Neural progenitor cell (in vitro differentiated cells): ENCODE results near the gene NOXO1. TPM values are rescaled to one million over a fixed set of nuclear protein-coding genes. Genes with fewer than 3 reads are reported as not detected.

Experiments used
- DNase-seq: peaks from one replicate; pipeline ENCODE4 v3.0.0-alpha.2; 2016; ENCODE audit warnings: low spot score
- H2AFZ ChIP-seq: fragments of 200-600 bp; sonication (generic); replicated peaks from 2 replicates; pipeline ENCODE4 v1.6.1; 2016; ENCODE audit warnings: antibody characterized with exemption
- H3F3A ChIP-seq: fragments of 200-600 bp; sonication (generic); 2 replicates; pipeline ENCODE4 v1.6.1; 2016; ENCODE audit warnings: antibody characterized with exemption, low read depth
- H3K27ac ChIP-seq: fragments of 200-600 bp; sonication (generic); 2 replicates; pipeline ENCODE4 v1.5.1; 2016; ENCODE audit warnings: mild to moderate bottlenecking
- H3K27me3 ChIP-seq: fragments of 200-600 bp; sonication (generic); 2 replicates; pipeline ENCODE4 v1.6.1; 2016; ENCODE audit warnings: mild to moderate bottlenecking, moderate library complexity
- H3K36me3 ChIP-seq: fragments of 200-600 bp; sonication (generic); 2 replicates; pipeline ENCODE4 v1.5.1; 2016
- H3K4me1 ChIP-seq: fragments of 200-600 bp; sonication (generic); 2 replicates; pipeline ENCODE4 v1.6.1; 2016; ENCODE audit warnings: mixed run types
- H3K4me2 ChIP-seq: fragments of 200-600 bp; sonication (generic); 2 replicates; pipeline ENCODE4 v1.6.1; 2016
- H3K4me3 ChIP-seq: fragments of 200-600 bp; sonication (generic); 2 replicates; pipeline ENCODE4 v1.5.1; 2016
- H3K79me2 ChIP-seq: fragments of 200-600 bp; sonication (generic); 2 replicates; pipeline ENCODE4 v1.6.1; 2016; ENCODE audit warnings: low read depth
- H3K9ac ChIP-seq: fragments of 200-600 bp; sonication (generic); 2 replicates; pipeline ENCODE4 v1.6.1; 2016
- H3K9me3 ChIP-seq: fragments of 200-600 bp; sonication (generic); 2 replicates; pipeline ENCODE4 v1.5.1; 2016; ENCODE audit warnings: low read depth
- H4K20me1 ChIP-seq: fragments of 200-600 bp; sonication (generic); 2 replicates; pipeline ENCODE4 v1.6.1; 2016; ENCODE audit warnings: low read depth
- H3K27ac Mint-ChIP-seq: 3 replicates; pipeline ENCODE4 v1.8.0; 2021; ENCODE audit warnings: mixed read lengths
- H3K27me3 Mint-ChIP-seq: 2 replicates; pipeline ENCODE4 v1.8.0; 2022; ENCODE audit warnings: low read depth, mild to moderate bottlenecking, inconsistent platforms, moderate library complexity, mixed read lengths; ENCODE audit not compliant: insufficient read depth
- H3K36me3 Mint-ChIP-seq: 3 replicates; pipeline ENCODE4 v1.8.0; 2021; ENCODE audit warnings: mixed read lengths
- H3K4me1 Mint-ChIP-seq: 3 replicates; pipeline ENCODE4 v1.8.0; 2021; ENCODE audit warnings: mixed read lengths
- H3K4me3 Mint-ChIP-seq: 3 replicates; pipeline ENCODE4 v1.8.0; 2021; ENCODE audit warnings: mild to moderate bottlenecking, moderate library complexity, mixed read lengths
- H3K9me3 Mint-ChIP-seq: 3 replicates; pipeline ENCODE4 v1.8.0; 2020; ENCODE audit warnings: mixed read lengths
- EZH2 ChIP-seq: fragments of 200-600 bp; sonication (generic); IDR thresholded peaks from 2 replicates; pipeline ENCODE4 v1.6.1; 2017; ENCODE audit warnings: antibody characterized with exemption, mild to moderate bottlenecking, moderate library complexity
- EZH2phosphoT487 ChIP-seq: fragments of 200-600 bp; sonication (generic); IDR thresholded peaks from 2 replicates; pipeline ENCODE4 v1.6.1; 2017; ENCODE audit warnings: antibody characterized with exemption
- total RNA-seq: library from RNA; depleted of rRNA; stranded (reverse); fragments of >200 nt; gene quantifications from 2 replicates; pipeline ENCODE4 v1.2.3, GENCODE V29; 2015; ENCODE audit warnings: low replicate concordance
- TF ChIP-seq, protein P1 (sequence below): fragments of 200-600 bp; sonication (generic); IDR thresholded peaks from 2 replicates; pipeline ENCODE4 v1.5.1; 2017; ENCODE audit warnings: antibody characterized with exemption, mild to moderate bottlenecking

Gene NOXO1
- total RNA-seq, 1 donor from 2014 or later: not detected

DNA sequence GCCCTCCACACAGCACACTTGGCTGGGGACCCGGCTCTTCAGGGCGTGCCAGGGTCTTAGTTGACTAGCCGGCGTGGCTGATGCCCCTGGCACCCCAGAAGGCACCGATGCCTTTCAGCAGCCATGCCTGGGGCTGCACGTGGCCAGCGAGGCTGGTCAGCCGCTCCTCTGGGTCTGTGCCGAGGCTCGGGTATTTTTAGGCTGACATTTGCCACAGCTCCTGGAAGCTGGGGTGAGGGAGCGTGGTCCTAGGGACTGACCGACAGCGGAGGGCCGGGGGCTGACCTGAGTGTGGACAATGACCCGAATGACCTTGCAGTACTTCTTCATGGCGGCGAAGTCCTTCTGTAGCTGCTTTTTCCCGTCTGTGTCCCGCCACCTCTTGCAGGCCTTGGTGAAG lies 30.7 kb downstream of the NOXO1 start:
- Histone ChIP-seq H3K27me3 (no peaks in the 10 kb centered on the region), H2AFZ (no peak overlapping the region), H3K9ac (no peak overlapping the region), H3K4me1 (no peaks in the 10 kb centered on the region), H3K4me3 (no peak overlapping the region), H3K79me2 (no peaks in the 10 kb centered on the region), H3K4me2 (no peak overlapping the region), H3K9me3 (no peaks in the 10 kb centered on the region), H3K27ac (no peak overlapping the region), H3F3A (no peaks in the 10 kb centered on the region), H4K20me1 (no peaks in the 10 kb centered on the region), H3K36me3 (no peaks in the 10 kb centered on the region)
- H3K9me3 Mint-ChIP-seq: no peaks in the 10 kb centered on the region
- DNase-seq: no peak
- no peak overlapping the region for H3K4me3 Mint-ChIP-seq
- H3K27ac Mint-ChIP-seq: no peak overlapping the region
- peaks cover 6% of the 10 kb centered on the region for H3K27me3 Mint-ChIP-seq
- TF ChIP-seq EZH2phosphoT487 (no peak), EZH2 (no peak)
- TF ChIP-seq, protein P1, sequence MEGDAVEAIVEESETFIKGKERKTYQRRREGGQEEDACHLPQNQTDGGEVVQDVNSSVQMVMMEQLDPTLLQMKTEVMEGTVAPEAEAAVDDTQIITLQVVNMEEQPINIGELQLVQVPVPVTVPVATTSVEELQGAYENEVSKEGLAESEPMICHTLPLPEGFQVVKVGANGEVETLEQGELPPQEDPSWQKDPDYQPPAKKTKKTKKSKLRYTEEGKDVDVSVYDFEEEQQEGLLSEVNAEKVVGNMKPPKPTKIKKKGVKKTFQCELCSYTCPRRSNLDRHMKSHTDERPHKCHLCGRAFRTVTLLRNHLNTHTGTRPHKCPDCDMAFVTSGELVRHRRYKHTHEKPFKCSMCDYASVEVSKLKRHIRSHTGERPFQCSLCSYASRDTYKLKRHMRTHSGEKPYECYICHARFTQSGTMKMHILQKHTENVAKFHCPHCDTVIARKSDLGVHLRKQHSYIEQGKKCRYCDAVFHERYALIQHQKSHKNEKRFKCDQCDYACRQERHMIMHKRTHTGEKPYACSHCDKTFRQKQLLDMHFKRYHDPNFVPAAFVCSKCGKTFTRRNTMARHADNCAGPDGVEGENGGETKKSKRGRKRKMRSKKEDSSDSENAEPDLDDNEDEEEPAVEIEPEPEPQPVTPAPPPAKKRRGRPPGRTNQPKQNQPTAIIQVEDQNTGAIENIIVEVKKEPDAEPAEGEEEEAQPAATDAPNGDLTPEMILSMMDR: no peak
- H3K36me3 Mint-ChIP-seq: no peaks in the 10 kb centered on the region
- H3K4me1 Mint-ChIP-seq: peaks cover 5% of the 10 kb centered on the region

DNA sequence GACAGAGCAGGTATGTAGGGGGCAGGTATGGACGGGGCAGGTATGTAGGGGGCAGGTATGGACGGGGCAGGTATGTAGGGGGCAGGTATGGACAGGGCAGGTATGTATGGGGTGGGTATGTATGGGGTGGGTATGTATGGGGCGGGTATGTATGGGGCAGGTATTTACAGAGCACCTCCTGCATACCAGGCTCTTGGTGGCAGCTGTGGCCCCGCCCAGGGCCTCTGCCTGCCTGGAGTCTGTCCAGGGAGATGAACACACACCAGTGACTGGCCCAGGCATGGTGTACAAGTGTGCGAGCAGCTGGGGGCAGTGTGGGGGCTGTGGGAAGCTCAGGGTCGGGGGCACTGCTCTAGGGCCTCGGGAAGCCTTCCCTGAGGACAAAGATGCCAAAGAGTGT lies 31.2 kb downstream of the NOXO1 start:
- Mint-ChIP-seq H3K36me3 (no peaks in the 10 kb centered on the region), H3K4me3 (no peak overlapping the region), H3K4me1 (peaks cover 5% of the 10 kb centered on the region), H3K27ac (no peak overlapping the region), H3K9me3 (no peaks in the 10 kb centered on the region), H3K27me3 (peaks cover 6% of the 10 kb centered on the region)
- Histone ChIP-seq H3F3A (no peaks in the 10 kb centered on the region), H3K9ac (no peak overlapping the region), H3K4me1 (no peaks in the 10 kb centered on the region), H4K20me1 (no peaks in the 10 kb centered on the region), H3K27ac (no peak overlapping the region), H2AFZ (no peak overlapping the region), H3K36me3 (no peaks in the 10 kb centered on the region), H3K27me3 (no peaks in the 10 kb centered on the region), H3K79me2 (no peaks in the 10 kb centered on the region), H3K9me3 (no peaks in the 10 kb centered on the region), H3K4me2 (no peak overlapping the region), H3K4me3 (no peak overlapping the region)
- TF ChIP-seq, protein P1: no peak
- TF ChIP-seq EZH2 (no peak), EZH2phosphoT487 (no peak)
- DNase-seq: no peak

DNA sequence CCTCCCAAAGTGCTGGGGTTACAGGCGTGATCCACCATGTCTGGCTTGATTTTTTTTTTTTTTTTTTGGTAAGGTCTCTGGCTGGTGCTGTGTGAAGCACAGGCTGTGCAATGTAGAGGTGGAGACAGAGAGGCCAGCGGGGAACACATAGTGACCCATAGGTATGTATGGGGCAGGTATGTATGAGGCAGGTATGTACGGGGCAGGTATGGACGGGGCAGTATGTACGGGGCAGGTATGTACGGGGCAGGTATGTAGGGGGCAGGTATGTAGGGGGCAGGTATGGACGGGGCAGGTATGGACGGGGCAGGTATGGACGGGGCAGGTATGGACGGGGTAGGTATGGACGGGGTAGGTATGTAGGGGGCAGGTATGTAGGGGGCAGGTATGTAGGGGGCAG lies 31.8 kb downstream of the NOXO1 start:
- no peak for DNase-seq
- Histone ChIP-seq H3K79me2 (no peaks in the 10 kb centered on the region), H2AFZ (no peak overlapping the region), H3K9ac (no peak overlapping the region), H3K27ac (no peak overlapping the region), H4K20me1 (no peaks in the 10 kb centered on the region), H3K4me1 (no peaks in the 10 kb centered on the region), H3K4me3 (no peak overlapping the region), H3K36me3 (no peaks in the 10 kb centered on the region), H3K4me2 (no peak overlapping the region), H3K27me3 (no peaks in the 10 kb centered on the region), H3K9me3 (no peaks in the 10 kb centered on the region), H3F3A (no peaks in the 10 kb centered on the region)
- Mint-ChIP-seq H3K4me1 (peaks cover 6% of the 10 kb centered on the region), H3K36me3 (no peaks in the 10 kb centered on the region), H3K27ac (no peak overlapping the region), H3K27me3 (peaks cover 6% of the 10 kb centered on the region), H3K4me3 (no peak overlapping the region), H3K9me3 (no peaks in the 10 kb centered on the region)
- TF ChIP-seq, protein P1: no peak
- TF ChIP-seq EZH2 (no peak), EZH2phosphoT487 (no peak)

DNA sequence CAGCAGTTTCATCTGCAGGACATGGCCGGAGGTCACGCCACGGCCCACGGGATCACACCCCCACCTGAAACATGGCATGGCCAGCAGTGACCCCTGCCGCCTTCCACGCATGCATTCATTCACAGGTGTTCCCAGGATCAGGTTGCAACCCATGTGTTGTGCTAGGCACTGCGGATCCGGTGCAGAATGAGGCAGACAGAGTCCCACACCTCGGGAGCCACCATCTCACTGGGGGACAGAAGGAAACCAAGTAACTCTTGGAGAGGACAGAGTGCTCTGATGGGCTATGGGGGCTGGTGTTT lies 33.9 kb downstream of the NOXO1 start:
- no peak overlapping the region for H3K27ac Mint-ChIP-seq
- Histone ChIP-seq H3K4me3 (no peak overlapping the region), H4K20me1 (no peaks in the 10 kb centered on the region), H3K4me2 (no peak overlapping the region), H3K36me3 (no peaks in the 10 kb centered on the region), H3K9me3 (no peaks in the 10 kb centered on the region), H3K4me1 (peaks cover 3% of the 10 kb centered on the region), H3K27me3 (no peaks in the 10 kb centered on the region), H3K9ac (no peak overlapping the region), H2AFZ (no peak overlapping the region), H3K79me2 (peaks cover 6% of the 10 kb centered on the region), H3K27ac (no peak overlapping the region), H3F3A (peaks cover 9% of the 10 kb centered on the region)
- H3K4me1 Mint-ChIP-seq: peaks cover 9% of the 10 kb centered on the region
- DNase-seq: no peak
- TF ChIP-seq EZH2: no peak
- no peak for TF ChIP-seq EZH2phosphoT487
- H3K9me3 Mint-ChIP-seq: no peaks in the 10 kb centered on the region
- no peaks in the 10 kb centered on the region for H3K36me3 Mint-ChIP-seq
- H3K4me3 Mint-ChIP-seq: no peak overlapping the region
- H3K27me3 Mint-ChIP-seq: peaks cover 2% of the 10 kb centered on the region
